ENCODE data around the gene SLC7A14. TPM values are rescaled to one million over a fixed set of nuclear protein-coding genes. Genes with fewer than 3 reads are reported as not detected.

SLC7A14 gene
- total RNA-seq, 3 donors from 2014 or later, result 0.15 TPM; not detected in 2

DNA sequence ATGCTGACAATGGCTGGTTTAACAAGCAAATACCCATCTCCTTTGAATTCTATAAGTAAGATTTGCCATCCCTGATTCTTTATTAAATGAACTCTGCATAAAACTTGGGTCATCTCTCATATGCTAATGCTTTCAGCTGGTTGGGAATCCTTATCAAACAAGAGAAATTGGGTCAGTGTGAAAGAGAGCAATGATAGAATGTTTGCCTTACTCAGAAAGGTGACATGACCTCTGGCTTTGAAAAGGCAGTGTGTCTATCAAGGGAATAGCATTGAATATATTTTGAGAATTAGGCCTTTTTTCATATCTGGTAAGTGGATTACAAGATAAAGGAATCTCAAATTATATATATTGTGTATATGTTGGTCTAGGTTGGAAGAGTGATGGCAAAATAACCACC lies 8.7 kb upstream of the SLC7A14 start:
- Histone ChIP-seq H3K27me3 (no peaks in the 10 kb centered on the region), H3K9me3 (no peaks in the 10 kb centered on the region), H3K4me3 (no peak overlapping the region), H3K27ac (no peak overlapping the region), H3K36me3 (no peaks in the 10 kb centered on the region), H3K4me1 (no peaks in the 10 kb centered on the region)
- intact Hi-C loops (cut with DNase I; ENCODE audit: low total_unique reads), result no loop called here
- TF ChIP-seq, protein P1, sequence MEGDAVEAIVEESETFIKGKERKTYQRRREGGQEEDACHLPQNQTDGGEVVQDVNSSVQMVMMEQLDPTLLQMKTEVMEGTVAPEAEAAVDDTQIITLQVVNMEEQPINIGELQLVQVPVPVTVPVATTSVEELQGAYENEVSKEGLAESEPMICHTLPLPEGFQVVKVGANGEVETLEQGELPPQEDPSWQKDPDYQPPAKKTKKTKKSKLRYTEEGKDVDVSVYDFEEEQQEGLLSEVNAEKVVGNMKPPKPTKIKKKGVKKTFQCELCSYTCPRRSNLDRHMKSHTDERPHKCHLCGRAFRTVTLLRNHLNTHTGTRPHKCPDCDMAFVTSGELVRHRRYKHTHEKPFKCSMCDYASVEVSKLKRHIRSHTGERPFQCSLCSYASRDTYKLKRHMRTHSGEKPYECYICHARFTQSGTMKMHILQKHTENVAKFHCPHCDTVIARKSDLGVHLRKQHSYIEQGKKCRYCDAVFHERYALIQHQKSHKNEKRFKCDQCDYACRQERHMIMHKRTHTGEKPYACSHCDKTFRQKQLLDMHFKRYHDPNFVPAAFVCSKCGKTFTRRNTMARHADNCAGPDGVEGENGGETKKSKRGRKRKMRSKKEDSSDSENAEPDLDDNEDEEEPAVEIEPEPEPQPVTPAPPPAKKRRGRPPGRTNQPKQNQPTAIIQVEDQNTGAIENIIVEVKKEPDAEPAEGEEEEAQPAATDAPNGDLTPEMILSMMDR (IDR thresholded peaks at IDR 0.05), result no peak
- TF ChIP-seq POLR2AphosphoS5 (IDR thresholded peaks at IDR 0.05) (no peak), POLR2A (IDR thresholded peaks at IDR 0.05) (no peak)
- no peak for DNase-seq (ENCODE audit: low spot score in 2 of 2)

DNA sequence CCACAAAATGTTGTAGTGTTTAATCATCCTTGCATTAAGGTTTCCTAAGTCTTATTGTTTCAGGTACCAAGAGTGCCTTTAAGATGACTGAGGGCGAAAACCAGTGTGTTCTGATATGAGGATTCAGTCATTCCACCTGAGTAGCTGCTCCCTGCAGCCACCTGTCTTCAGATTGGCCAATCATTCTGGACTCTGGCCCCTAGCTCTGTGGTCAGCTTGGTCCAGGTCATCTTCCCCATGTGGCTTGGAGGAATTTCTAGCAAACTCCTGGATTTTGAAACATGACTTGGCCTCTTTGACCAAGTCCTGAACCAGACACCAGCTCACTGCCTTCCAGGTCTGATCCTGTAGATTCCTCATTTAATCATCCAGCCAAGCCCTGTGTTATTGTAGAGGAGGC lies 7.8 kb upstream of the SLC7A14 start:
- no peak overlapping the region for H3K27ac ChIP-seq
- TF ChIP-seq POLR2A (IDR thresholded peaks at IDR 0.05), result no peak
- TF ChIP-seq POLR2AphosphoS5 (IDR thresholded peaks at IDR 0.05), result no peak
- TF ChIP-seq, protein P1 (IDR thresholded peaks at IDR 0.05), result no peak
- no peak for DNase-seq (ENCODE audit: low spot score in 2 of 2)
- no peaks in the 10 kb centered on the region for H3K36me3 ChIP-seq
- intact Hi-C loops (cut with DNase I; ENCODE audit: low total_unique reads), result no loop called here
- H3K27me3 ChIP-seq, result no peaks in the 10 kb centered on the region
- no peaks in the 10 kb centered on the region for H3K4me1 ChIP-seq
- no peak overlapping the region for H3K4me3 ChIP-seq
- no peaks in the 10 kb centered on the region for H3K9me3 ChIP-seq

DNA sequence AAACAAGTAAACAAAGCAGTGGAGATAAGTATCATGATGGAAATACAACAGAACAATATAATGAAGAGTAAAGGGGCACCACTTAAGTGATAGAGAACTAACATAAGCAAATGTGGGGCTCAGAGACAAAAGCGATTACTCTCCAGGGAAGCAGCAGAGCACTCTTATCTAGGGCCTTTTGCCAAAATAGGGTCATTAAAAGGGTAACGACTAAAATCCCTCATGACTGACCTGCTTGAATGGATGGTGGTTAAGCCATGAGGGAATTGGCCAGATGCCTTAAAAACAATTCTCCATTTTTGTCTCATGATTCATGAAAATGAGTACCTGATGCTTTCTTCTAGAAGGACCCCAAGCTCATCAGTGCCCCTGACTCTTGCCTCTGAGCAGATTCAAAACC lies 3.2 kb upstream of the SLC7A14 start:
- Histone ChIP-seq H3K9me3 (no peaks in the 10 kb centered on the region), H3K36me3 (no peaks in the 10 kb centered on the region), H3K27ac (no peak overlapping the region), H3K4me3 (no peak overlapping the region), H3K27me3 (peaks cover 4 to 34% of the 10 kb centered on the region in 2 donors), H3K4me1 (no peaks in the 10 kb centered on the region)
- intact Hi-C loops (cut with DNase I; ENCODE audit: low total_unique reads), result no loop called here
- no peak for TF ChIP-seq POLR2A (IDR thresholded peaks at IDR 0.05)
- TF ChIP-seq, protein P1 (IDR thresholded peaks at IDR 0.05), result no peak
- TF ChIP-seq POLR2AphosphoS5 (IDR thresholded peaks at IDR 0.05), result no peak
- DNase-seq (ENCODE audit: low spot score in 2 of 2), result no peak

DNA sequence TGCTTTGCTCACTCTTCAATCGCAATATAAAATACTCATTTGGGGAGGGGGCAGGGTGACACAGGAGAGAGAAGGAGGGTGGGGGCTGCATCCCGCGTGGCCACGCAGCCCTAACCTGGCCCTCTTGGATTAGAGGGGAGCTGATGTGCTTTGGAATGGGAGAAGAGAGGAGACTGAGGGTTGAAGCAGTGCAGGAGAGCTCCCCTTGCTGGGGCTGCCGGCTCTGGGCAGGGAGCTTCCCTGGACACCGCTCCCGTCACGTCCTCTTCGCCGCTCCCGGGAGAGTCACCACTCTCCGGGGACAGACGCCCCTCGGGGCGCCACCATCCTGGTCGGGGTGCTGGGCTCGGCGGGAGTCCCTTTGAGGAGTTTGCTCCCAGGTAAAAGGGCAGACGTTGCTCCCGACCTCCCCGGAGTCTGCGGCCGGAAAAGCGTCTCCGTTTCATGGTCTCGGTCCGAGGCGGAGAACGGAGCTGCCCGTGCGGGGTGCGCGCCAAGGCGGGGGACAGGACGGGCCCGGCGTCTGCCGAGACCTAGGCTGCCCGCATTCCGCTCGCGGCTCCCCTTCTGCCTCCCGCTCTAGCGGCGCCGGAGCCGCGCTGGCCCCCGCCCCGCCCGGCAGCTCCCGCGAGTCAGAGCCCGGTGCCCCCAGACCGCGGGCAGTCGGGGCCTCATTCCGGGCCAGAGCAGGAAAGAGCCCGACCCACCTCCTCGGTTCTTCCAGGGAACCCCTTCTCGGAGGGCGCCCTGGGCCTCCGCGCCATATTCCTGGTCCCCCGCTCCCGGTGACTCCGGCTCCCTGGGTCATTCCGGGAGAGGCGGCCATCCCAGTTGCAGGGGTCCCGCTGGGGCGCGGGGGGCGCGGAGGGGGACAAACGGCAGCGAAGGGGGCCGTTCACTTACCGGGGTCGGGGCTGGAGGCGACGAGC lies 603 bp downstream of the SLC7A14 start:
- TF ChIP-seq POLR2A (IDR thresholded peaks at IDR 0.05) (no peak), POLR2AphosphoS5 (IDR thresholded peaks at IDR 0.05) (no peak)
- TF ChIP-seq, protein P1 (IDR thresholded peaks at IDR 0.05), result no peak
- Histone ChIP-seq H3K36me3 (no peaks in the 10 kb centered on the region), H3K9me3 (no peaks in the 10 kb centered on the region), H3K27me3 (peaks cover 4 to 39% of the 10 kb centered on the region in 2 donors), H3K27ac (no peak overlapping the region), H3K4me3 (peak overlapping the region; percentile 8 to 59 (median 31)), H3K4me1 (no peaks in the 10 kb centered on the region)
- DNase-seq (ENCODE audit: low spot score in 2 of 2), result no peak
- intact Hi-C loops (cut with DNase I; ENCODE audit: low total_unique reads), result no loop called here

DNA sequence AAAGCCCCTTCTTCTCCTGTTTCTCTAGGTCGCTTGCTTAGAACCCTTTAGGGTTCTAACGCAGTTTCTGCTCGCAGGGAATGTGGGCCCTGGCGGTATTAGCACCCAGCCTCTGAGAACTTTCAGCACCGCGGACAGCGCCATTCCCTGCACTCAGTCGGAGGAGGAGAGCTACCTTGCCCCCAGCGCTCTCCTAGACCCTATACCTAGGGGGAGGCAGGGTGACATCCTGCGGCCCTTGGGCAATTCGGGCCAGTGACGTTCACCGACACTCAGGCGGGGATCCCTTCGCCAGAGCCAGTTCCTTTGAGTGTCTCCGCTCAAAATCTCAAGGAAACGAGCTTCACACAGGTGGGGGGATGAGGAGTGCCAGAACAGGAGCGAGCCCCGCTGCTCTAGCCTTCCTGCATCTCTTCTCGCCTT lies 1.3 kb downstream of the SLC7A14 start:
- Histone ChIP-seq H3K4me3 (peak overlapping the region in 1 of 3 donors; percentile 59), H3K9me3 (no peaks in the 10 kb centered on the region), H3K4me1 (no peaks in the 10 kb centered on the region), H3K27ac (no peak overlapping the region), H3K36me3 (no peaks in the 10 kb centered on the region), H3K27me3 (peaks cover 4 to 39% of the 10 kb centered on the region in 2 donors)
- intact Hi-C loops (cut with DNase I; ENCODE audit: low total_unique reads), result no loop called here
- TF ChIP-seq POLR2A (IDR thresholded peaks at IDR 0.05) (no peak), POLR2AphosphoS5 (IDR thresholded peaks at IDR 0.05) (no peak)
- TF ChIP-seq, protein P1 (IDR thresholded peaks at IDR 0.05), result no peak
- DNase-seq (ENCODE audit: low spot score in 2 of 2), result peak; percentile 18 to 68
